Motor neuron (in vitro differentiated cells): ENCODE results near the gene ZC3H18. TPM values are rescaled to one million over a fixed set of nuclear protein-coding genes. Genes with fewer than 3 reads are reported as not detected.

ENCODE experiments used
- ATAC-seq, 8 experiments: fragments of 200-7000 bp; cut with Tn5 transposase; replicated peaks in 6 of 8; 2 replicates each; pipeline ENCODE4 v1.8.0; 2021; ENCODE audit warnings: mild to moderate bottlenecking in 8 of 8, moderate library complexity in 8 of 8
- H3K27ac ChIP-seq, 2 donors: fragments of 250-450 bp; sonication (Bioruptor Pico); 2 replicates each; pipeline ENCODE4 v1.9.0; 2021; ENCODE audit warnings: antibody characterized with exemption in 2 of 2, mild to moderate bottlenecking in 2 of 2, moderate library complexity in 1 of 2
- H3K4me1 ChIP-seq, 2 donors: fragments of 250-450 bp; sonication (Bioruptor Pico); replicated peaks in 1 of 2; 2 replicates each; pipeline ENCODE4 v1.6.1; 2021; ENCODE audit warnings: antibody characterized with exemption in 2 of 2, mild to moderate bottlenecking in 2 of 2, moderate library complexity in 1 of 2
- H3K4me3 ChIP-seq, 5 donors: fragments of 250-450 bp; sonication (Bioruptor Pico); 2 replicates each; pipeline ENCODE4 v1.9.0; 2021; ENCODE audit warnings: antibody characterized with exemption in 5 of 5, mild to moderate bottlenecking in 5 of 5, moderate library complexity in 4 of 5
- WGBS, 10 experiments: fragments of 450-650 bp; shearing (Covaris generic); methylation state at CpG; one replicate each; pipeline ENCODE4 v1.0.0; 2022; 5-methylcytosine and 5-hydroxymethylcytosine counted together
- in situ Hi-C, 9 experiments: fragments of 400-800 bp; cut with MboI; loops; one replicate each; pipeline ENCODE4 v1.15.0; 2021; ENCODE audit warnings: low sequenced_read_pairs in 9 of 9, low pct_unique_long_range_greater_than_20kb in 2 of 9; ENCODE audit not compliant: unreplicated experiment in 9 of 9
- total RNA-seq, 8 experiments: library from RNA; unstranded; fragments of 300-600 nt; gene quantifications; 2 replicates each; pipeline versions ENCODE4 v1.2.3 to v1.2.4, GENCODE V29; 2022

Gene ZC3H18
- total RNA-seq, 8 experiments from 2014 or later: 13.9 to 36.9 (median 18.4) TPM

GRCh38 chr16:88593910-88594309 lies 23.7 kb downstream of the ZC3H18 start:
- 60 to 100% (median 97%) methylated on average over 1 to 6 of the region's 6 CpGs; no CpG with 5 or more reads in 3 of the 10 experiments for WGBS, 10 experiments
- in situ Hi-C loops: no loop called here
- no peak overlapping the region for H3K27ac ChIP-seq
- no peak for ATAC-seq
- H3K4me1 ChIP-seq: no peaks in the 10 kb centered on the region
- H3K4me3 ChIP-seq: no peak overlapping the region

GRCh38 chr16:88595101-88595500 lies 24.9 kb downstream of the ZC3H18 start:
- WGBS, 10 experiments: 96 to 100% (median 98%) methylated on average over 4 to 6 of the region's 6 CpGs; no CpG with 5 or more reads in 1 of the 10 experiments
- no peak for ATAC-seq
- in situ Hi-C loops: no loop called here
- Histone ChIP-seq H3K27ac (no peak overlapping the region), H3K4me3 (no peak overlapping the region), H3K4me1 (no peaks in the 10 kb centered on the region)

- H3K27ac ChIP-seq: no peak overlapping the region
- no peaks in the 10 kb centered on the region for H3K4me1 ChIP-seq
- in situ Hi-C loops: no loop called here
- WGBS, 10 experiments: 80 to 100% (median 97%) methylated on average over 2 to 7 of the region's 10 CpGs; no CpG with 5 or more reads in 2 of the 10 experiments
- no peak overlapping the region for H3K4me3 ChIP-seq
- no peak for ATAC-seq
Measured at GRCh38 chr16:88595921-88596320, 25.7 kb downstream of the ZC3H18 start.

DNA sequence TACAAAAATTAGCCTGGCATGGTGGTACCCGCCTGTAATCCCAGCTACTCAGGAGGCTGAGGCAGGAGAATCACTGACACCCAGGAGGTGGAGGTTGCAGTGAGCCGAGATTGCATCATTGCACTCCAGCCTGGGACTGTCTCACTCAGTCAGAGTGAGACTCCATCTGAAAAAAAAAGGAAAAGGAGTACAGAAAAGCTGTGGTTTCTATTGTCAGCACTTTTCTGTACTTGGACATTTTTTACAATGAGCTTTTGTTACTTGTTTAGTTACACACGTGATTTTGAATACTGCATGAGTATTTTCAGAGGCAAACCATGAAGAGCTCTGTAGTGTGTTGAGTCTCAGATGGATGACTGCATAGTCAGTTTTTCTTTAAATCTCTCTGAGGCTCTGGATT lies 26.3 kb downstream of the ZC3H18 start:
- peak in 3 of 8 experiments; percentile 21 to 64 (median 28) for ATAC-seq
- no peak overlapping the region for H3K4me3 ChIP-seq
- no peaks in the 10 kb centered on the region for H3K4me1 ChIP-seq
- in situ Hi-C loops: no loop called here
- 17 to 100% (median 81%) methylated on average over 1 to 2 of the region's 3 CpGs; no CpG with 5 or more reads in 2 of the 10 experiments for WGBS, 10 experiments
- H3K27ac ChIP-seq: no peak overlapping the region

DNA sequence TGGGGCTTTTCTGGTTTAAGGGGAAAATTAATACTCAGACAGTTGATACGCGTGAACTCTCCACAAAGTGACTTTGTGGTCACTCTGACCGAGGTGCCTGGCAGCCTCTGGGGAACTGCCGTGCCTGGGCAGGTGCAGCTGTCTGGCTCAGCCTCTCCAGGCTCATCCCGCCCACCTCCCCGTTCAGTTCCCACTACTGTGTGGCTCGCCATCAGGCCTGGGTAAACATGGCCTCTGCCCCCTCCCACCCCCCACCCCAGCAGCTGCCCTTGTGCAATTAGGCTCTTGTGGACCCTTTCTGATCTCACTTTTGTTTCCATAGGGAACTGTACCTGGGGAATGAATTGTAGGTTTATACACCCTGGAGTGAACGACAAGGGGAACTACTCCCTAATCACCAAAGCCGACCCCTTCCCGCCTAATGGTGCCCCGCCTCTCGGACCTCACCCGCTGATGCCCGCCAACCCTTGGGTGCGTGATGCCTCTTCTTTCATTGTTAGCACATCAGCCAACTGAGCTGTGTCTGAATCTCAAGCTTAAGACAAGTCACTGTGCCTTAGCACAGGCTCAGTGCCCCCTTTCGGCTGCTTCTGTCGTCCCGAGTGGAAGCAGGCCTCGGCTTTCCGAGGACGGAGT lies 27.8 kb downstream of the ZC3H18 start:
- H3K4me1 ChIP-seq: no peaks in the 10 kb centered on the region
- no peak overlapping the region for H3K27ac ChIP-seq
- H3K4me3 ChIP-seq: no peak overlapping the region
- no peak for ATAC-seq
- in situ Hi-C loops: no loop called here
- WGBS, 10 experiments: 87 to 100% (median 96%) methylated on average over 3 to 11 of the region's 21 CpGs; no CpG with 5 or more reads in 5 of the 10 experiments

- no peak for ATAC-seq
- no peak overlapping the region for H3K27ac ChIP-seq
Measured at GRCh38 chr16:88599092-88599733, 29.0 kb downstream of the ZC3H18 start.

GRCh38 chr16:88599825-88600538 lies 29.8 kb downstream of the ZC3H18 start:
- in situ Hi-C loops: no loop called here
- Histone ChIP-seq H3K4me1 (no peaks in the 10 kb centered on the region), H3K27ac (no peak overlapping the region), H3K4me3 (no peak overlapping the region)
- WGBS, 10 experiments: 87 to 98% (median 92%) methylated on average over 4 to 20 of the region's 25 CpGs; no CpG with 5 or more reads in 2 of the 10 experiments
- no peak for ATAC-seq

More at GRCh38 chr16:88599092-88599733, 29.0 kb downstream of the ZC3H18 start:
- Histone ChIP-seq H3K4me3 (no peak overlapping the region), H3K4me1 (no peaks in the 10 kb centered on the region)
- WGBS, 10 experiments: 0 to 93% (median 81%) methylated on average over 1 to 6 of the region's 14 CpGs; no CpG with 5 or more reads in 4 of the 10 experiments
- in situ Hi-C loops: no loop called here

GRCh38 chr16:88600539-88600896 lies 30.3 kb downstream of the ZC3H18 start:
- no peak overlapping the region for H3K4me3 ChIP-seq
- WGBS, 10 experiments: 88 to 100% (median 95%) methylated on average over 1 to 4 of the region's 6 CpGs; no CpG with 5 or more reads in 3 of the 10 experiments
- in situ Hi-C loops: no loop called here
- H3K27ac ChIP-seq: no peak overlapping the region
- H3K4me1 ChIP-seq: no peaks in the 10 kb centered on the region
- ATAC-seq: no peak

GRCh38 chr16:88601313-88602036 lies 31.3 kb downstream of the ZC3H18 start:
- no peaks in the 10 kb centered on the region for H3K4me1 ChIP-seq
- no peak for ATAC-seq
- in situ Hi-C loops: no loop called here
- no peak overlapping the region for H3K4me3 ChIP-seq
- no peak overlapping the region for H3K27ac ChIP-seq
- WGBS, 10 experiments: 60 to 100% (median 89%) methylated on average over 1 to 7 of the region's 9 CpGs; no CpG with 5 or more reads in 2 of the 10 experiments

DNA sequence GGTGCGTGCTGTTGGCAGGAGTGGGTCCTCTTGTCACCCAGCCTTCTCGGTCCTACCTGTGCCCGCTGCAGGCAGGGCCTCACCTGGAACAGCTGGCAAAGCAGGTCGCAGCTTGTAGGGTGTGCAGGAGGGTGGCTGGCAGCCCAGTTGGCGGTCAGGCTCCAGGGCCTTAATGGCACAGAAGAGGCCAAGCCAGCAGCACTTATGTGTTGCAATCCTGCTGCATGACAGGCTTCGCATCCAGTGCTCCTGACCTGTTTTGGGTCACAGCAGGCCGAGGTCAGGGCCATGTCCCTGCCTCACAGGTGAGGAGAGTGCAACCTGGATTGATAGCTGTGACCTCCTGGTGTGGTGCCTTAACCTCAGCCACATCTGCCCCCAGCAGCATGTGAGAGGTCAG lies 31.9 kb downstream of the ZC3H18 start:
- no peak for ATAC-seq
- WGBS, 10 experiments: 60 to 100% (median 100%) methylated on average over 1 to 3 of the region's 7 CpGs; no CpG with 5 or more reads in 7 of the 10 experiments
- in situ Hi-C loops: no loop called here
- H3K27ac ChIP-seq: no peak overlapping the region
- H3K4me3 ChIP-seq: no peak overlapping the region
- H3K4me1 ChIP-seq: no peaks in the 10 kb centered on the region

- Histone ChIP-seq H3K27ac (no peak overlapping the region), H3K4me3 (no peak overlapping the region), H3K4me1 (no peaks in the 10 kb centered on the region)
- WGBS, 10 experiments: 66 to 97% (median 84%) methylated on average over 1 to 10 of the region's 20 CpGs; no CpG with 5 or more reads in 4 of the 10 experiments
- in situ Hi-C loops: no loop called here
- ATAC-seq: no peak
Measured at GRCh38 chr16:88605186-88606147, 35.3 kb downstream of the ZC3H18 start.

DNA sequence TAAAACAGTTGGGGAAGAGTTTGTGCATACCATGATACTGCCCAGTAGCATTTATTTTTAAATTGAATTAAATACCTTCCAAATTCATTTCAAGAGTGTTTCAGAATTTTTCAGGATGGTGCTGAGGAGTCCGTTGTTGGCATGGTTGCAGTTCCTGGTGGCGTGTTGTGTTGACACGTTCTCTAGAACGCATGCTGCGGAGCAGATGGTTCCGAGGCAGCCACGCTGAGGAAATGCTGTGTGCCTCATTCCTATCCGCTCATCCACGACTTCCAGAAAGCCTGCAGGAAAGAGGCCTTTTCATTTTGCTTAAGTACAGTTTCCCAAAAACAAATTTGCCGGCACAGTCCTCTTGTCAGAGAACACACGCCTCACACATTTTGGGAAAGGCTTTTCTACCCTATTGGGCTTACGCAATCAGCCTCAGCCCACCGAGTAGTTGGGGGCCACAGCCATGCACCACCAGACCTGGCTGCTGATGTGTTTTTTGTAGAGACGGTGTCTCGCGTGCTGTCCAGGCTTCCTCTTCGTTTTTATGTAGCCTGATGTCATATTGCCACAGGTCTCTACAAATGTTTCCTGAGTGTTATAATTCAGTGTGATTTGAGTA lies 36.0 kb downstream of the ZC3H18 start:
- Histone ChIP-seq H3K4me1 (no peaks in the 10 kb centered on the region), H3K4me3 (no peak overlapping the region), H3K27ac (no peak overlapping the region)
- ATAC-seq: no peak
- WGBS, 10 experiments: 60 to 100% (median 94%) methylated on average over 1 to 11 of the region's 17 CpGs; no CpG with 5 or more reads in 5 of the 10 experiments
- in situ Hi-C loops: no loop called here
